Stomach (tissue), 4 donors: ENCODE results near the gene RABL2B.
"Not testable (repeated sequence)": the region's sequence is repeated elsewhere in the genome, so short reads cannot be mapped to it uniquely, and the experiment has no call there.

Experiments
- CTCF ChIP-seq, 7 experiments: fragments of 450-650 bp in 4 of 7; fragments of 200-600 bp in 3 of 7; sonication (generic) in 3 of 7; IDR thresholded peaks; one replicate each; pipeline ENCODE4 v1.5.1; 2016 to 2019; ENCODE audit warnings: antibody characterized with exemption in 7 of 7, control low read depth in 2 of 7, mild to moderate bottlenecking in 1 of 7
- EP300 ChIP-seq: sonication (generic); formaldehyde crosslinking; IDR thresholded peaks from one replicate; pipeline ENCODE4 v1.6.1; 2017; ENCODE audit warnings: antibody characterized with exemption
- POLR2A ChIP-seq, 4 donors: fragments of 450-650 bp; IDR thresholded peaks; one replicate each; pipeline ENCODE4 v1.6.1; 2016; ENCODE audit warnings: antibody characterized with exemption in 4 of 4, control low read depth in 2 of 4, mild to moderate bottlenecking in 1 of 4, moderate library complexity in 1 of 4

DNA sequence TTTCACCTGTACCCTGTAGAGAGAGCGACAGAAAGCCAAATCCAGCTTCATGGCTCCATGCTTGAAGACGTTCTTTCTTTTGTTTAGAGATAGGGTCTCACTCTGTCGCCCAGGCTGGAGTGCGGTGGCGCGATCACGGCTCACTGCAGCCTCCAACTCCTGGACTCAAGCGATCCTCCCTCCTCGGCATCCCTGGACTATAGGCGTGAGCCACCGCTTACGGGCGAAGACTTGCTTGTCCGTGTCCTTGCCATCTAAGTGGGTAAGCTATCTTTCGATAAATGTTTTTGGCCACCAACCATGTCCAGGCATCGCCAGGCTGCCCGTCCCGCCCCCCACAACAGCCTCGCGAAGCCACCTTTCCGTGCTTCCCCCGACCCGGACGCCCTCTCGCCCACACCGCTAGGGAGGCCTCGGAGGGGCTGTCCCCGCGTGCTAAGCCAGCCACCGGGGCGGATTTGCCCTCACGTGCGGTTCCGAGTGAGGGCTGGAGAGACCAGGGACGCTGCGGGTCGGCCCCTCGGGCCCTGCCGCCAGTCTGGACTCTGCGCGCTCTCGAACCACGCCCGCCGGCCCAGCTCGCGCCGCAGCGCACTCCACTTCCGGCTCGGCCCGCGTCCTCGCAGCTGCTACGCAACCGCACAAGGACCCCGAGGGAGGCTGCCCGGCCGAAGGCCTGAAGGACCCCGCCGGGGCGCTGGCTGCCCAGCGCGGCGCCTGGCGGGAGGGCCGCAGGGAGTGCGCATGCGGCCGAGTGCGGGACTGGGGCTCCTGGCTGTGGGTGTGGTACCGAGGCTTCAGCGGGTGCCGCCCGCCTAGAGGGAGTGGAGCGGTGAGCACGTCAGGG, at the start of gene RABL2B:
- TF ChIP-seq CTCF (IDR thresholded peaks at IDR 0.05); EP300; POLR2A (IDR thresholded peaks at IDR 0.05): not testable (repeated sequence)
